OCI-LY7 (cell line): Measurements from ENCODE around the gene PREPL.

ENCODE experiments used
- CTCF ChIP-seq: fragments of 200-600 bp; sonication (generic); conservative IDR thresholded peaks from 2 replicates; pipeline ENCODE4 v1.5.1; 2014; ENCODE audit warnings: mild to moderate bottlenecking, antibody characterized with exemption, low read length, moderate library complexity, mixed read lengths
- EZH2phosphoT487 ChIP-seq: fragments of 200-600 bp; sonication (generic); IDR thresholded peaks from 2 replicates; pipeline ENCODE4 v1.6.1; 2018; ENCODE audit warnings: low read depth, borderline replicate concordance, mild to moderate bottlenecking, mixed run types, antibody characterized with exemption, low read length, moderate library complexity, mixed read lengths

GRCh38 chr2:44315945-44316344 is 45.3 kb downstream of the PREPL start:
- TF ChIP-seq CTCF (no peak), EZH2phosphoT487 (no peak)
